G401 (cell line): ENCODE measurements around the gene DAG1. TPM values are rescaled to one million over a fixed set of nuclear protein-coding genes. Genes with fewer than 3 reads are reported as not detected.
"Not testable (repeated sequence)": the region's sequence is repeated elsewhere in the genome, so short reads cannot be mapped to it uniquely, and the experiment has no call there.

Source experiments
- DNase-seq: peaks from one replicate; pipeline ENCODE4 v3.0.0-alpha.2; 2015; ENCODE audit warnings: low spot score
- in situ Hi-C: cut with HindIII; loops from 2 replicates; pipeline ENCODE4 v1.10.0; 2016; ENCODE audit warnings: low sequenced_read_pairs, mixed read lengths
- total RNA-seq: library from RNA; depleted of rRNA; stranded (reverse); fragments of >200 nt; shearing (Covaris generic); gene quantifications from 2 replicates; pipeline ENCODE4 v1.2.3, GENCODE V29; 2014

Gene DAG1
- total RNA-seq, 1 experiment from 2014 or later = 143 TPM

DNA sequence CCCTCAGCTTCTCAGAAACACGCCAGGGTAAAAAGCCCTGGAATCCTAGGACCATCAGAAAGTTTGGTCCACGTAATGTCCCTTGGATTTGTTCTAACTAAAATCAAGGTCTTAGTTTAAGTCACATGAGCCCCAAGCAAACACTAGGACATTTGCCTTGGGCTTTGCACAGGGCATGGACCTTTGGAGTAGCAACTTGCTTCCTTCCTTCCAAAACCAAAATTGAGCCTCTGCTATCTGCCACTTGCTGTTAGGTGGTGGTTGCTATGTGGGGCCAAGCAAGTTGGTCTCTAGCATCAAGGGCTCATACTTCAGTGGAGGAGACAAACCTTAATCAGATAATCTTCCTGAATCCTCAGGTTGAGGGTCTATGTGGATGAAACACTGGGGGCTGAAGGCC, 4.0 kb upstream of the DAG1 start:
- in situ Hi-C loops = no loop called here

DNA sequence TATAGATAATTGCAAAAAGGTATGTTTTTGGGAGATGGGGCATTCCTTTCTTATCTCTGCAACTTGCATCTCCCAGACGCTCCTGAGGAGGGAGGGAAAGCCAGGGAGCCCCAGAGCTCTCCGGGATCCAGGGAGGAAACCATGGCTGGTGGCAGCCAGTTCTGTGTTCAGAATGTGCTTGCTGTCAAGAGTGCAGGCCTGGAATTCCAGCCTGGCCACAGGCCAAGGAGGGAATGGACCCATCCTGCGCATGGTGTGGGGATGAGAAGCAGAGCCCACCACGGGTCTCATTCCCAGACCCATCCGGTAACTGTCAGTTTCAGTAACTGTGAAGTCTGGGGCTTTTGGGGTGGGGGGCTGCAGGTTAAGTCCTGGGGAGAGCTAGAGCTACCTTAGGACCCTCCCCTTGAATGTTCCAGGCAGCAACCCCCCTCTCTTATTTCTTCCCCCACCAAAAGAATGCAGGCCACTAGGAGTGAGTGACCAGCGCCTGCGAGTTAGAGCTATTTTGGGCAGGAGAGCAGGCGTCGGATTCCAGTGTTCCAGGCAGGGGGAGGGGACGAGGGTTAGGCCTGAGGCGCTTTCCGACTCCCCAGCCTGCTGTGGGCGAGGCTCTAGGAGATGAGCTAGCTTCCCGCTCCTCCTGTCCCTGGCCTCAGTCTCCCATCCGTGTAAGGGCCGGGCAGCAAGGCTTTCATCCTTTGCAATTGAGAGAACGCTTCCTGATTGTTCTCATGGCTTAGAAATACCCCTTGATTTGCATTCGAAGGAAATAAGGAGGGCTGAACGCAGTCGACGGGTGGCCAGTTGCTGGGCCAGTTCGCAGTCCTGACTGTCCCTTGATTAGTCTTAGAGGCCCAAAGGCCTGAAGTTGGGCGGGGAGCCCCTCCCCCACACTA, 781 bp upstream of the DAG1 start:
- in situ Hi-C loops = no loop called here
- peak; percentile 67 for DNase-seq

More for the DNA sequence above, 4.0 kb upstream of the DAG1 start:
- DNase-seq = no peak

DNA sequence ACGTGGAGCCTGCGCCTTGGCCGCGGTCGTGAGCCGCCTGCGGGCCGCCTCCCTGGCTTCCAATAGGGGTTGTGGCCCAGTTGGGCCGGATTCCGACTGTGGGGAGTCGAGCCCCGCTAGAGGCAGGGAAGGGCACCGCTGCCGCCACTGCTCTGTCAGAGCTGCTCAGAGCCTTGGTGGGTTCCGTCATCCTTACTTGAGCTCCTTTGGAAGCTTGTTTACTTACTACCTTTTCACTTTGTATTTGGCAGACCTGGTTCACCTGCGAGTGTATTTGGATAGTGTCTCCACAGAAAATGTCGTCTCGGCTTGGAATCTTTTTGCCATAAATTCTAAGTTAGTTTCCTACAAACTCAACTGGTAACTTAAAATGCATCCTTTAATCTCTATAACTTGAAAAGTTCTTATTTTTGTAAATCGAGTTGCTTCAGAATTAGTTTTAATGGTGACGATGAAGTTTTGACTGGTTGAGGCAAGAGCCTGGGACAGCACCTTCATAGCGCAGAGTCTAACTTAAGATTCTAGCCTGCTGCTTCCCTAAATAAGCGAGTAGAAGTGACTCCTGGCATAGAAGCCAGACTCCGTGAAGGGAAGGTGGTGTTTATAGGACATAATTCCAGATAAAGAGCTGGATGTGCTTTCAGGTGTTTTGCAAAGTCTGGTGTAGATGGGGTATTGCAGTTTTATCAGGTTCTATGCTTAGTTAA, 800 bp downstream of the DAG1 start:
- no peak for DNase-seq
- in situ Hi-C loops = no loop called here

GRCh38 chr3:49471856-49472495, 1.9 kb downstream of the DAG1 start:
- in situ Hi-C loops = no loop called here
- DNase-seq = no peak

DNA sequence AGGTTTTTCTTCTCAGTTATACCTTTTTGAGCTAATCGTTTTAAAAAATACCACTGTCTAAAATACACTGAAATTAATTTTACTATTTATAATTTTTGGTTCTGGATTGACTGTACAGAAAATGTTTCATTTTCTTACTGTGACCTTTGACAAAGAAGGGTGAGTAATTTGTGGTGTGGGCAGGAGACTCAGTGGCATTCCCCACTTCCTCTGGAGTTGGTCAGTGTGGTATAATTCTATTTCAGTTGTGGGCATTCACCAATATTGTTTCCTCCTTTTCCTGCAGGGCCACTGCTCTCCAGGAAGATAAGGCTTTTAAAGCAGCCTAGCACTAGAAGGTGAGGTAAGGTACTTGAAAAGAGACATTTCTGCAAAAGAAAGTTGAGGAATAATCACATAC, 6.5 kb downstream of the DAG1 start:
- DNase-seq = no peak
- in situ Hi-C loops = no loop called here

DNA sequence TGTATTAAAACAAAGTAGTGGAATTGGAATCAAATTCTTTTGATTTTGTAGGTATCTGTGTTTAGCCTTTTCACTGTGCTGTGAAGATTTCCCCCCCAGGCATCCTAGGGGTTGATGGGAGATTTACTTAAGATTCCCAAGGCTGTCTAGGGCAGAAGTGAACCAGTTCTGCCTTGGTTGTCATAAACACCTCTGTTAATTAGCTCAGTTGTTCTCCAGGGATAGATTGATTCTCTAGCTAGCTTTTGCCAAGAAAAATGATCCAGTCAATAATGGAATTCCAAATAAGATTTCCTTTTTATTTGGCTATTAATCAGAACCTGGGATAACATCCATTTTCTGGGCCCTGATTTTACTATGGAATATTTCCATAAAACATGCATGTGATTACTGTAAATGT, 12.7 kb downstream of the DAG1 start:
- DNase-seq = no peak
- in situ Hi-C loops = no loop called here

DNA sequence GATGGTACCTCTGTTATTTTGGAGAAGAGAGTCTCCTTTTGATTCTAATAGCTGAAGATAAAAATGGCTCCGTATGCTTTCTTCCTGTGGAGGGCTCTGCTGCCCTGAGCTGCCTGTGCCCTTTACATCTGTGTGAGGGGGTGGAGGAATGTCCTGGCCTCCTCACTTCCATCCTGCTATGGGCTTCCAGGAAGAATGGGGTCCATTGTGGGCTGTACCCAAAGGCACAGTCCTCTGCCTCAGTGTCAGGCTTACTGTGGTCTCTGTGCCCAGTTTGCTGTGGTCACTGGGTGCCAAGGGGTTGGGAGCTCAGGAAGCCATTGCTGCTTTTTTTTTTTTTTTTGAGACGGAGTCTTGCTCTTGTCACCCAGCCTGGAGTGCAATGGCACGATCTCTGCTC, 14.4 kb downstream of the DAG1 start:
- in situ Hi-C loops = no loop called here
- DNase-seq = no peak

GRCh38 chr3:49489247-49489646, 19.2 kb downstream of the DAG1 start:
- in situ Hi-C loops = no loop called here
- no peak for DNase-seq

DNA sequence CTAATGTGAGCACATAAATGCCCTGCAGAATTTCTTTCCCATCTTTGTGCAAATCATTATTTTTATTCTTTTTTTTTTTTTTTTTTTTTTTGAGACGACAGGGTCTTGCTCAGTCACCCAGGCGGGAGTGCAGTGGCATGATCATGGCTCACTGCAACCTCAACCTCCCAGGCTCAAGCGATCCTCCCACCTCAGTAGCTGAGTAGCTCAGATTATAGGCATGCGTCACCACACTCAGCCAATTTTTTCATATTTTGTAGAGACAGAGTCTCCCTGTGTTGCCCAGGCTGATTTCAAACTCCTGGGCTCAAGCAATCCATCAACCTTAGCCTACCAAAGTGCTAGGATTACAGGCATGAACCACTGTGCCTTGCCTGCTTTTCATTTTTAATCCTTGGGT, 22.9 kb downstream of the DAG1 start:
- in situ Hi-C loops = no loop called here
- no peak for DNase-seq

- in situ Hi-C loops = no loop called here
- DNase-seq = no peak
These were observed 23.8 kb downstream of the DAG1 start for GRCh38 chr3:49493901-49494300.

DNA sequence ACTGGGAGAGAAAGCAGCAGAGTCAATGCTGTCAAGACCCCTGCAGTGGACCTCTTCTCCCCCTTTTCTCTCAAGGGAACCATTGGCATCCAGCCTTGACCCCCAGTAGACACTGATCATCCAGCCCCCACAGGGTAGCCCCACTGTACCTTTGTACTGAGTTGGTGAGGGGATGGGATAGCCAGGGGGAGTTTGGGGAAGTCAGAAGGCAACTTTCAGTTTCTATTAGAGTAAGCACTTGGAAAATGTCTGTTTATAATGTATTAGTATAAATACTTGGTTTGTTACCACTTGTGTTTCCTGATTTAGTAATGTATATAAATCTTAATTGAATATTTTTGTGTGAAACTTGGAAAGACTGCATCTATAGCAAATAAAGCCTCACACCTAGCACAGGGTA, 25.0 kb downstream of the DAG1 start:
- DNase-seq = no peak
- in situ Hi-C loops = no loop called here

- in situ Hi-C loops, DNase-seq: not testable (repeated sequence)
These were observed 26.8 kb downstream of the DAG1 start for GRCh38 chr3:49496845-49497244.

- in situ Hi-C loops = no loop called here
- DNase-seq = no peak
These were observed 27.5 kb downstream of the DAG1 start for GRCh38 chr3:49497606-49498005.

DNA sequence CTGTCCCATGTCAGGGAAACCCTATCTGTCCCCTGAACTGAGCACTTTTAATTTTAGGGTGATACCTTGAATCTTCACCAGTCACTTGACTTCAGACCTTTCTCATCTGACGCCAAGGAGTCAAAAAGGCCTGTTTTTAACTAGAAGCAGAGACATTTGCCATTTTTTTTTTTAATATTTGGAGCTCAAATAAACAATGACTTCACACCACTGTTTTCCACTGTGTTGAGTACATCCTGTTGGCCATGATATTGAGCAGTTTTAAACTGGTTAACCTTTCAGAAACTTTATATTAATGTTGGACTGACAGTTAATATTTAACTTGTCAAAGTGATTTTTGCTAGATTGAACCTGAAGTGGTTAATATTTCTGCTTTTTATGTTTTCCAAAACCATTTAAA, 28.2 kb downstream of the DAG1 start:
- no peak for DNase-seq

DNA sequence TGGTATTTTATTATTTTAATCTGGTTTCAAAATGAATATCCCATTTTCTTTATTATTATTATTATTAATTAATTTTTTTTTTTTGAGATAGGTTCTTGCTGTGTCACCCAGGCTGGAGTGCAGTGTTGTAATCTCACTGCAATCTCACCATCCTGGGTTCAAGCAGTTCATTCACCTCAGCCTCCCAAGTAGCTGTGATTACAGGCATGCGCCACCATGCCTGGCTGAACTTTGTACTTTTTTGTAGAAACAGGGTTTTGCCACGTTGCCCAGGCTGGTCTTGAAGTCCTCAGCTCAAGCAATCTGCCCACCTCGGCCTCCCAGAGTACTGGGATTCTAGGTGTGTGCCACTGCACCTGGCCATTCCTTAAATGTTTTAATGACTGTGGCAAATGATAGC, 28.6 kb downstream of the DAG1 start:
- in situ Hi-C loops = no loop called here
- no peak for DNase-seq

More for the DNA sequence above, 28.2 kb downstream of the DAG1 start:
- in situ Hi-C loops = no loop called here

DNA sequence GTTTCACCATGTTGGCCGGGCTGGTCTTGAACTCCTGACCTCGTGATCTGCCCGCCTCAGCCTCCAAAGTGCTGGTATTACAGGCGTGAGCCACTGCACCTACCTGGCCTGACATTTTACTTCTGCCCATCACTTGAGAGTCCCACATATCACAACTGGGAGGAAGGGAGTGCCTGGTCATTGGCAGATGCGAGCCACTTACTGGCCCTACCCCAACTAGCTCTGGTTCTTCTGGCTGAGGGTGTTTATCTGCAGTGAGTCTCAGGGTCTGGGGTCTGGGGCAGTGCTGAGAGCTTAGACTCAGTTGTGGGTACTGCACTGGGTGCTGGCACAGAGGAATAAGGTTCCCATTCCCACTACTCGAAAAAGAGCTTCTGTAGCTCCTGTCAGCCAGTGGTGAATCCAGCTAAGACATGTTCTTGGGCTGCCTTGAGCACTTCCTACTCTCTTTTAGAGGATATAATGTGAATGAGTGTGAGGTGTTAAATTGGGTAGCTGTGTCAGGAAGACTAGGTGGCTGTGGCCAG, 30.2 kb downstream of the DAG1 start:
- no peak for DNase-seq
- in situ Hi-C loops = no loop called here

- in situ Hi-C loops = no loop called here
- no peak for DNase-seq
These were observed 30.9 kb downstream of the DAG1 start for GRCh38 chr3:49500732-49501609.

DNA sequence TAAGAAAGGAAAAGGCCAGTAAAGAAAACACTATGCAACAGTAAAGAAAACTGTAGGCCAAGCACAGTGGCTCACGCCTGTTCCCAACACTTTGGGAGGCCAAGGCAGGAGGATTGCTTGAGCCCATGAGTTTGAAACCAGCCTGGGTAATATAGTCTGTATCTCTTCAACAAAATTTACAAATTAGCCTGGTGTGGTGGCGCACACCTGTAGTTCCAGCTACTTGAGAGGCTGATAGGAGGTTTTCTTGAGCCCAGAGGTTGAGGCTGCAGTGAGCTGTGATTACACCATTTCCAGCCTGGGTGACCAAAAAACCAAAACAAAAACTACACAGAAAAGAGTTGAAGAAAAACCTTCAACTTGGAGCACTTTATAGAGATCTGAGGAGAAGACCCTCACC, 31.8 kb downstream of the DAG1 start:
- no peak for DNase-seq
- in situ Hi-C loops = no loop called here

- DNase-seq = no peak
- in situ Hi-C loops = no loop called here
These were observed 36.8 kb downstream of the DAG1 start for GRCh38 chr3:49506906-49507305.
